ENCODE data around the gene RNGTT.

The RNGTT gene

DNA sequence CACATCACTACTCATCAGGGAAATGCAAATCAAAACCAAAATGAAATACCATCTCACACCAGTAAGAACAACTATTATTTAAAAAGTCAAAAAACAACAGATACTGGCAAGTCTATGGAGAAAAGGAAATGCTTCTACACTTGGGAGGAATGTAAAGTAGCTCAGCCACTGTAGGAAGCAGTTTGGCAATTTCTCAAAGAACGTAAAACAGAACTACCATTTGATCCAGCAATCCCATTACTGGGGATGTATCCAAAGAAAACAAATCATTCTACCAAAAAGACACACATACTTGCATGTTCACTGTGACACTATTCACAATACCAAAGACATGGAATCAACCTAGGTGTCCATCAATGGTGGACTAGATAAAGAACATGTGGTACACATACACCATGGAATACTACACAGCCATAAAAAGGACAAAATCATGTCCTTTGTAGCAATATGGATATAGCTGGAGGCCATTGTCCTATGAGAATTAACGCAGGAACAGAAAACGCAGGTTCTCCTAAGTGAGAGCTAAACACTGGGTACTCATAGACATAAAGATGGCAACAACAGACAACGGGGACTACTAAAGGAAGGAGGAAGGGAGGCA lies 260.4 kb downstream of the RNGTT start:
- Mint-ChIP-seq H3K4me3 (no peak overlapping the region), H3K36me3 (ENCODE audit: insufficient read depth) (no peaks in the 10 kb centered on the region), H3K4me1 (peaks cover 9% of the 10 kb centered on the region), H3K9me3 (no peaks in the 10 kb centered on the region), H3K27ac (ENCODE audit: low read depth) (no peak overlapping the region), H3K27me3 (no peaks in the 10 kb centered on the region)
- DNase-seq (ENCODE audit: low spot score in 2 of 2) (no peak), ATAC-seq (replicated peaks; ENCODE audit: extremely low read depth, poor library complexity, severe bottlenecking) (no peak)

DNA sequence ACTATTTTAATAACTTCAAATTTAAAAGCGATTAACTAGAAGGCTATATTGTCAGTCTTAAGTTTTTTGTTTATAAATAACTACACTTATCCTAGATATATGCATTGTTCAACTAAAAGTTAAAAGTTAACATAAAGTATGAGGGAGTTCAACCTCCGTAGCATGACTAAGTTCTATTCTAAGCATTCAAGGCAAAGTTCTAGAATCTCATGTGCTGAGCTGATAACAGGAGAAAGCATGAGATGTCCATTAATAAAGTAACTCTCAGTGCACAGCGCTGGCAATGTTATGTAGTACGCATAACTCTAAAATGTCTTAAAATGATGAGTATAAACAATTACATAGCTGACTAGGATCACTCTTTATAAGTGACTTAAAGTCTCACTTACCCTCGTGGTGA lies 264.8 kb downstream of the RNGTT start:
- H3K36me3 Mint-ChIP-seq (ENCODE audit: insufficient read depth), result peaks cover 2% of the 10 kb centered on the region
- H3K27ac Mint-ChIP-seq (ENCODE audit: low read depth), result no peak overlapping the region
- ATAC-seq (replicated peaks; ENCODE audit: extremely low read depth, poor library complexity, severe bottlenecking) (no peak), DNase-seq (ENCODE audit: low spot score in 2 of 2) (no peak)
- no peaks in the 10 kb centered on the region for H3K9me3 Mint-ChIP-seq
- H3K27me3 Mint-ChIP-seq, result no peaks in the 10 kb centered on the region
- peaks cover 8% of the 10 kb centered on the region for H3K4me1 Mint-ChIP-seq
- no peak overlapping the region for H3K4me3 Mint-ChIP-seq

DNA sequence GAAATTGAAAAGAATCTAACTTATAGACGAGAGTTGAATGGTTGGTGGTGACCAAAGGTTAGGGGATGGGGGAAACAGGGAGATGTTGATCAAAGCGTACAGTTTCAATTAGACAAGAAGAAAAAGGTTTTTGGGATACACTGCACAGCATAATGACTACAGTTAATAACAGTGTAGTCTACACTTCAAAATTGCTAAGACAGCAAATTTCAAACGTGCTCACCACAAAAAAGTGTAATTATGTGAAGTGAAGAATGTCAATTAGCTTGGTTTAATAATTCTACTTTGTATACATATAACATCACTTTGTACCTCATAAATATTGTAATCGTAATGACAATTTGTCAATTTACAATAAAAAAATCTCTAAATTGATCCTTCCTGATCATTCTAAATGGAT lies 267.5 kb downstream of the RNGTT start:
- Mint-ChIP-seq H3K27me3 (no peaks in the 10 kb centered on the region), H3K36me3 (ENCODE audit: insufficient read depth) (peaks cover 2% of the 10 kb centered on the region), H3K4me1 (peaks cover 23% of the 10 kb centered on the region), H3K27ac (ENCODE audit: low read depth) (no peak overlapping the region), H3K4me3 (no peak overlapping the region), H3K9me3 (no peaks in the 10 kb centered on the region)
- ATAC-seq (replicated peaks; ENCODE audit: extremely low read depth, poor library complexity, severe bottlenecking), result no peak
- DNase-seq (ENCODE audit: low spot score in 2 of 2), result no peak

DNA sequence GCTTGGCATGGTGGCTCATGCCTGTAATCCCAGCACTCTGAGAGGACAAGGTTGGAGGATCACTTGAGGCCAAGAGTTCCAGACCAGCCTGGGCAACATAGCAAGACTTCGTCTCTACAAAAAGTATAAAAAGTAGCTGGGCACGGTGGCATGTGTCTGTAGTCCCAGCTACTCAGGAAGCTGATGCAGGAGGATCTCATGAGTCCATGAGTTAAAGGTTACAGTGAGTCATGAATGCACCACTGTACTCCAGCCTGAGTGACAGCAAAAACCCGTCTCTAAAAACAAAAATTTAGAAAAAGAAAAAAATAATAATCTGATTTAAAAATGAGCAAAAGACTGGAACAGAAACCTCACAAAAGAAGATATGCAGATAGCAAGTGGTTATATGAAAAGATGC lies 279.7 kb downstream of the RNGTT start:
- H3K4me1 Mint-ChIP-seq, result peaks cover 18% of the 10 kb centered on the region
- H3K36me3 Mint-ChIP-seq (ENCODE audit: insufficient read depth), result peaks cover 10% of the 10 kb centered on the region
- H3K9me3 Mint-ChIP-seq, result peaks cover 6% of the 10 kb centered on the region
- ATAC-seq (replicated peaks; ENCODE audit: extremely low read depth, poor library complexity, severe bottlenecking) (no peak), DNase-seq (ENCODE audit: low spot score in 2 of 2) (no peak)
- H3K27ac Mint-ChIP-seq (ENCODE audit: low read depth), result no peak overlapping the region
- H3K4me3 Mint-ChIP-seq, result no peak overlapping the region
- no peaks in the 10 kb centered on the region for H3K27me3 Mint-ChIP-seq

DNA sequence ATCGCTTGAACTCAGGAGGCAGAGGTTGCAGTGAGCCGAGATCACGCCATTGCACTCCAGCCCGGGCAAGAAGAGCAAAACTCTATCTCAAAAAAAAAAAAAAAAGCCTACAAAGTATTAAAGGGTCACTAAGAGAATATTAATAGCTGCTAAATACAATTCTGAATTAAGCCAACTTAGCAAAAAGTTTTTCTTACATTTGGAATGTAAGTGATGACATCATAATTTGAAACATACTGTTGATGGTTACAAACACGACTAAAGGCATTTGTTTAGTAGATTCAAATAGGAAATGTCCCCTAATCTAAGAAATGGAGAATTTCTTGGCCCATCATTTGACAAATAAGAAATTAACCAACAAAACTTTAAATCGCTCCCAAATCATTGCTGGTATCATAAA lies 282.8 kb downstream of the RNGTT start:
- Mint-ChIP-seq H3K9me3 (no peaks in the 10 kb centered on the region), H3K4me1 (peaks cover 18% of the 10 kb centered on the region), H3K27me3 (no peaks in the 10 kb centered on the region), H3K4me3 (no peak overlapping the region), H3K36me3 (ENCODE audit: insufficient read depth) (peaks cover 13% of the 10 kb centered on the region), H3K27ac (ENCODE audit: low read depth) (no peak overlapping the region)
- DNase-seq (ENCODE audit: low spot score in 2 of 2) (no peak), ATAC-seq (replicated peaks; ENCODE audit: extremely low read depth, poor library complexity, severe bottlenecking) (no peak)

DNA sequence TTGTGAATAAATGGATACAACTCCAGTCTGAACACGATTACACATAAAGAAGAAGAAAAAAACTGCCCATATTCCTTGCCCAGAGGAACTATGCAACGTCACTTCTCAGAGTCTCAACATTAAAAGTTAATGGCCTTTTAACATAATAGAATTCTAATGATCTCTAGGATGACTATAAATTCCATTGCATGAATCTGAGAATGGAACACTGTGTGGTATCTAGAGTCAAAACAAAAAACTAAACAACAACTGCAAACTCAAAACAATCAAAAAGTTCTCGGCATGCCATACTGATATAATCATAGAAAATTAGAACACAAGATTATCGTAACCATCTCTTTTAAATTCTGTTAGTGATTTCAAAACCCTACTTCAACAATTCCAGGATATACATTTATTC lies 283.6 kb downstream of the RNGTT start:
- peaks cover 13% of the 10 kb centered on the region for H3K36me3 Mint-ChIP-seq (ENCODE audit: insufficient read depth)
- no peaks in the 10 kb centered on the region for H3K9me3 Mint-ChIP-seq
- ATAC-seq (replicated peaks; ENCODE audit: extremely low read depth, poor library complexity, severe bottlenecking) (no peak), DNase-seq (ENCODE audit: low spot score in 2 of 2) (no peak)
- no peak overlapping the region for H3K27ac Mint-ChIP-seq (ENCODE audit: low read depth)
- no peaks in the 10 kb centered on the region for H3K27me3 Mint-ChIP-seq
- H3K4me1 Mint-ChIP-seq, result peaks cover 15% of the 10 kb centered on the region
- no peak overlapping the region for H3K4me3 Mint-ChIP-seq

DNA sequence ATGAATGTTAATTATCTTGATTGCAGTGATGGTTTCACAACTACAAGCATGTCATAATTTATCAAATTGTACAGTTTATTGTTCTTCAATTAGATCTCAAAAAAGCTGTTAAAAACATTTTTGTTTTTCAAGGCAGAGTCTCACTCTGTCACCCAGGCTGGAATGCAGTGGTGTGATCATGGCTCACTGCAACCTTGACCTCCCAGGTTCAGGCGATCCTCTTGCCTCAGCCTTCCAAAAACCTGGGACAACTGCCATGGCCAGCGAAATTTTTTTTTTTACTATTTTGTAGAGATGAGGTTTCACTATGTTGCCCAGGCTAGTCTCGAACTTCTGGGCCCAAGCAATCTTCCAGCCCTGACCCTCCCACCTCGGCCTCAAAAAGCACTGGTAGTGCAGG lies 286.1 kb downstream of the RNGTT start:
- H3K36me3 Mint-ChIP-seq (ENCODE audit: insufficient read depth), result peaks cover 9% of the 10 kb centered on the region

DNA sequence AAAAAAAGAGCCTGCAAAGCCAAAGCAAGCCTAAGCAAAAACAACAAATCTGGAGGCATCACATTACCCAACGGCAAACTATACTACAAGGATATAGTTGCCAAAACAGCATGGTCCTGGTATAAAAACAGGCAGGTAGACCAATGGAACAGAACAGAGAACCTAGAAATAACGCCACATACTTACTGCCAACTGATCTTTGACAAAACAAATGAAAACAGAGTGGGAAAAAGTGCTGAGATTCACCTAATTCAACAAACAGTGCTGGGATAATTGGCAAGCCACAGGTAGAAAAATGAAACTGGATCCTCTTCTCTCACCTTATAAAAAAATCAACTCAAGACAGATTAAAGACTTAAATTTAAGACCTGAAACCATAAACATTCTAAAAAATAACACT lies 291.8 kb downstream of the RNGTT start:
- Mint-ChIP-seq H3K9me3 (peaks cover 18% of the 10 kb centered on the region), H3K4me3 (no peak overlapping the region), H3K36me3 (ENCODE audit: insufficient read depth) (peaks cover 4% of the 10 kb centered on the region), H3K27ac (ENCODE audit: low read depth) (no peak overlapping the region), H3K4me1 (no peaks in the 10 kb centered on the region), H3K27me3 (no peaks in the 10 kb centered on the region)
- no peak for ATAC-seq (replicated peaks; ENCODE audit: extremely low read depth, poor library complexity, severe bottlenecking)
- DNase-seq (ENCODE audit: low spot score in 2 of 2), result no peak

More for the DNA sequence above, 286.1 kb downstream of the RNGTT start:
- H3K27ac Mint-ChIP-seq (ENCODE audit: low read depth), result no peak overlapping the region
- DNase-seq (ENCODE audit: low spot score in 2 of 2) (no peak), ATAC-seq (replicated peaks; ENCODE audit: extremely low read depth, poor library complexity, severe bottlenecking) (no peak)
- H3K4me1 Mint-ChIP-seq, result peaks cover 3% of the 10 kb centered on the region
- H3K27me3 Mint-ChIP-seq, result no peaks in the 10 kb centered on the region
- H3K9me3 Mint-ChIP-seq, result peaks cover 3% of the 10 kb centered on the region
- no peak overlapping the region for H3K4me3 Mint-ChIP-seq

DNA sequence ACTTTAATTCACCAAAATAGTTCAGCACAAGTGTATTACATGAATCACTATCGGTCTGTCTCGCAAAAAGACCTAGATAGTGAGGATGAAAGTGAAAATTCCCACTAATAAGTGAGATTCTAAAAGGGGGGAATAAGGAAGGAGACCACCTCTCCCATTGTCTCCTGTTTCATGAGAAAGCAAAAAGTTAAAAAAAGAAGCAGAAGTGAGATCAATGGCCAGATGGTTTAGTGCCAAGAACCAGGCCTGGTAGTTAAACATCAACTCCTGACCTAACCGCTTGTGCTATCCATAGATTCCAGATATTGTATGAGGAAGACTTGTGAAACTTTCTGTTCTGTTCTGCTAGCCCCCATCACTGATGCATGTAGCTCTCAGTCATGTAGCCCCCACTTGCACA lies 293.0 kb downstream of the RNGTT start:
- H3K27ac Mint-ChIP-seq (ENCODE audit: low read depth), result no peak overlapping the region
- no peaks in the 10 kb centered on the region for H3K27me3 Mint-ChIP-seq
- ATAC-seq (replicated peaks; ENCODE audit: extremely low read depth, poor library complexity, severe bottlenecking) (no peak), DNase-seq (ENCODE audit: low spot score in 2 of 2) (no peak)
- peaks cover 5% of the 10 kb centered on the region for H3K36me3 Mint-ChIP-seq (ENCODE audit: insufficient read depth)
- H3K4me1 Mint-ChIP-seq, result no peaks in the 10 kb centered on the region
- peaks cover 18% of the 10 kb centered on the region for H3K9me3 Mint-ChIP-seq
- no peak overlapping the region for H3K4me3 Mint-ChIP-seq

DNA sequence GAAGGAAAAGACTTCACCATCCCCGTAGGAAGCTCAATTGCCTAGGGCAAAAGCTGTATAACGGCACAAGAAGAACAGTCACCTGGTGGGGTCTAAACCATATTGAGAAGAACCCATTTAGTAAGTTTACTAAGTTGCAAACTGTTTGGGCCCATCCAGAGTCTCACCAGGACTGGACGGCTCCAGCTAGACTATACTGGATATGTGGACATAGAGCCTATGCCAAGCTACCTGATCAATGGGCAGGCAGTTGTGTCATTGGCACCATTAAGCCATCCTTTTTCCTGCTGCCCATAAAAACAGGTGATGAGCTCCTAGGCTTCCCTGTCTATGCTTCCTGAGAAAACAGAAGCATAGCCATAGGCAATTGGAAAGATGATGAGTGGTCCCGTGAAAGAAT lies 293.9 kb downstream of the RNGTT start:
- no peak for ATAC-seq (replicated peaks; ENCODE audit: extremely low read depth, poor library complexity, severe bottlenecking)
- Mint-ChIP-seq H3K27me3 (no peaks in the 10 kb centered on the region), H3K27ac (ENCODE audit: low read depth) (no peak overlapping the region), H3K9me3 (peaks cover 18% of the 10 kb centered on the region), H3K4me1 (no peaks in the 10 kb centered on the region), H3K36me3 (ENCODE audit: insufficient read depth) (peaks cover 5% of the 10 kb centered on the region), H3K4me3 (no peak overlapping the region)
- DNase-seq (ENCODE audit: low spot score in 2 of 2), result no peak

DNA sequence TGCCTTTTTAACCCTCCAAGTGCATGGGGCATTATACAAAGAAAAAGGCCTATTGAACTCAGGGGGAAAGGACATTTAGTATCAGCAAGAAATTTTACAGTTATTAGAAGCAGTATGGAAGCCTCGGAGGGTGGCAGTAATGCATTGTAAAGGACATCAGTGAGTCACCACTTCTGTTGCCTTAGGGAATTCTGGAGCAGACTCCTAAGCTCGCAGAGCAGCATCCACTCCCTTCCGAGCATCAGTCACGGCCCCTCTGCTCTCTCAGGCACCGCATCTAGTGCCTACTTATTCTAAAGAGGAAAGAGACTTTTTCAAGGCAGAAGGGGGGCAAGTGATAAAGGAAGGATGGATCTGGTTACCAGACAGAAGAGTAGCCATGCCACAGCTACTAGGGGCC lies 296.5 kb downstream of the RNGTT start:
- Mint-ChIP-seq H3K9me3 (peaks cover 10% of the 10 kb centered on the region), H3K27ac (ENCODE audit: low read depth) (no peak overlapping the region), H3K4me3 (no peak overlapping the region), H3K36me3 (ENCODE audit: insufficient read depth) (peaks cover 5% of the 10 kb centered on the region), H3K4me1 (no peaks in the 10 kb centered on the region), H3K27me3 (no peaks in the 10 kb centered on the region)
- DNase-seq (ENCODE audit: low spot score in 2 of 2) (no peak), ATAC-seq (replicated peaks; ENCODE audit: extremely low read depth, poor library complexity, severe bottlenecking) (no peak)

DNA sequence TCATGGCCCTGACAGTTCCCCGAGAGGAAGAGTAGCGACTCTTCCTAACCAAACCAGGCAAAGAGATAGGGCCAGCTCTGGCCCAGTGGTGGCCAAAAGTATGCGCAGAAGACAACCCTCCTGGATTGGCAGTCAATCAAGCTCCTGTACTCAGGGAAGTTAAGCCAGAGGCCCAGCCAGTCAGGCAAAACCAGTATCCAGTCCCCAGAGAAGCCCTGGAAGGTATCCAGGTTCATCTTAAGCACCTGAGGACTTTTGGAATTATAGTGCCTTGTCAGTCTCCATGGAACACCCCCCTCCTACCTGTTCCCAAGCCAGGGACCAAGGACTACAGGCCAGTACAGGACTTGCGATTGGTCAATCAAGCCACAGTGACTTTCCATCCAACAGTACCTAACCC lies 298.3 kb downstream of the RNGTT start:
- Mint-ChIP-seq H3K36me3 (ENCODE audit: insufficient read depth) (peaks cover 5% of the 10 kb centered on the region), H3K4me3 (no peak overlapping the region), H3K27ac (ENCODE audit: low read depth) (no peak overlapping the region), H3K27me3 (no peaks in the 10 kb centered on the region), H3K4me1 (peaks cover 7% of the 10 kb centered on the region), H3K9me3 (peaks cover 13% of the 10 kb centered on the region)
- no peak for ATAC-seq (replicated peaks; ENCODE audit: extremely low read depth, poor library complexity, severe bottlenecking)
- DNase-seq (ENCODE audit: low spot score in 2 of 2), result no peak

DNA sequence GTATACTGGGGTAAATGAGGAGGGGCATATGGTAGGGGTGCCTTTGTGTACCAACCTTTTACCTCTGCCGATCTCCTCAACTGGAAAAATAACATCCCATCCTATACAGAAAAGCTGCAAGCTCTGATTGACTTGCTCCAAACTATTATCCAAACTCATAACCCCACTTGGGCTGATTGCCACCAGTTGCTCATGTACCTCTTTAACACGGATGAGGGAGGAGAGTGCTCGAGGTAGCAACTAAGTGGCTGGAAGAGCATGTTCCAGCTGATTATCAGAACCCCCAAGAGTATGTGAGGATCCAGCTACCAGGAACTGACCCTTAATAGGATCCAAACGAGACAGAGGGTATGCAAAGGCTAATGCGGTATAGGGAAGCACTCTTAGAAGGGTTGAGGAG lies 299.6 kb downstream of the RNGTT start:
- peaks cover 7% of the 10 kb centered on the region for H3K4me1 Mint-ChIP-seq
- peaks cover 5% of the 10 kb centered on the region for H3K36me3 Mint-ChIP-seq (ENCODE audit: insufficient read depth)
- DNase-seq (ENCODE audit: low spot score in 2 of 2) (no peak), ATAC-seq (replicated peaks; ENCODE audit: extremely low read depth, poor library complexity, severe bottlenecking) (no peak)
- peaks cover 23% of the 10 kb centered on the region for H3K9me3 Mint-ChIP-seq
- no peaks in the 10 kb centered on the region for H3K27me3 Mint-ChIP-seq
- no peak overlapping the region for H3K4me3 Mint-ChIP-seq
- no peak overlapping the region for H3K27ac Mint-ChIP-seq (ENCODE audit: low read depth)
